Measurements from ENCODE around the gene VPS11.

Gene VPS11

DNA sequence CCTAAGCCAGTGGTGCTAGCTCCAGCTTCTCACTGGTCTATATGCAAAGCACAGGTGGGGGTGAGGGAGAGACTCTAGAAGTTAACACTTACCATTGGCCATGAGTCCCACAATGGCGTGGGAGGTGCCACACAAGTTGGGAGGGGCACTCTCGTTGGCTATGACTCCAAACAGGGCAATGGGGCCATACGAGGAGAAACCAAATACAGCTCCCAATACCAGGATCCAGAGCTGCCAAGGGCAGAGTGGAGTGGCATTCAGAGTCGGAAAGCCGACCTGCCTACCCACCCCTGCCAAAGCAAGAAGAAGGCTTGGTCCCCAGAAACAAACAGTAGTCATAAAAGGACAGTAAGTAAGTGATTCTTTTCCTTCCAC, 42.5 kb upstream of the VPS11 start:
- DNase-seq (ENCODE audit: low read depth) = no peak
- TF ChIP-seq CTCF (conservative IDR thresholded peaks at IDR 0.05; ENCODE audit: low read length) = no peak
- no peak overlapping the region for H3K4me3 ChIP-seq (ENCODE audit: low read length)

DNA sequence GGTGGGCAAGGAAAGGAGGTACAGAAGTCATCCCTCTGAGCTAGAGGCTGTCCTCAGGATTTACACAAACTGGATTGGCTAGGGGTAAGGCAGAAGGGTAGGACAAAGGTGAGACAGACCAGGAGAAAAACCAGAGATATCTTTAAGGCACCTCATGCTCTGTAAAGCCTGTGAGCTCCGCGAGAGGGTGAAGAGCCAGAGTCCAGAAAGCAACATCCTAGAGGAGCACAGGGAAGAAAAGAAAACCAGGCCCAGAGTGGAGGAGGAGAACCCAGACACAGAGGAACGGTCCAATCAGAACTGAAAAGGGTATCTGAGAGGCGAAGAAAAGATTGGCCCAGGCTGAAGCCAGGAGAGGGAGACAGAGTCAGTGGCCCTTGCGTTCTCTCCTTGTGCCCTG, 42.1 kb upstream of the VPS11 start:
- TF ChIP-seq CTCF (conservative IDR thresholded peaks at IDR 0.05; ENCODE audit: low read length) = no peak
- DNase-seq (ENCODE audit: low read depth) = no peak

DNA sequence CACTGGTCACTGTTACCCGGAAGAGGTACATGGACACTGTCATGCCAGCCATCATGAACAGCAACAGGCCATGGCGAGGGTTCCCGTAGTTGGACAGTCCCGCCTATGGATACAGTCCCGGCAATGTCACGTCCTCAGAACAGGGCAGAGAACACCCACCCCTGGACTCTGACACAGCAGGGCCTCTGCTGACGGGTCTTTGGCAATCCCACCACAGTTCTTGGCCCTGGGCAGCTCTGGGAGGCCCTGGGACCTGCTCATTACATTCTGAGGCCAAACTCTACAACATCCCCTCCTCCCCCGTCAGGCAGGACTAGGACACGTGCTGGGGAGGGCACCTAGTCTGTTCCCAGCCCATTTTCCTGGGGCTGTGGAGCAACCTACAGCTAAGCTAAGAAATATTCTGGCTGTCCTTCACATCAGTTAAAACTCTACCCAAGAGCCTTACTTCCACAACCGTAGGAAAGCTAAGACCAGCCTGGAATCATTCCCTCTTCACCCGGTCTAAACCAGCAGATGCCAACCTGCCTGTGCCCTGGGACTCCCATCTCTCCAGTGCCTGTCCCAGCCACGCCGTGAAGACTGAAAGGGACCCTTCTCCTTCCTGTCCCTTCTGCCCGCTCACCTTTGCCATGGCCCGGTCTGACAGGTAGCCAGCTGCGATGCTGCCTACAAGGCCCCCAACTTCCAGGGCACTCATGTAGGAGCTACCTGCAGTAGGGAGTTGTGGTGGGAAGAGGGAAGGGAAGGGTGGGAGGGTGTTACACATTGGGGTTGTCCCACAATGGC, 41.4 kb upstream of the VPS11 start:
- no peak overlapping the region for H3K4me3 ChIP-seq (ENCODE audit: low read length)
- no peak for DNase-seq (ENCODE audit: low read depth)

More for the DNA sequence above, 42.1 kb upstream of the VPS11 start:
- no peak overlapping the region for H3K4me3 ChIP-seq (ENCODE audit: low read length)

GRCh38 chr11:119026970-119027369, 40.6 kb upstream of the VPS11 start:
- H3K4me3 ChIP-seq (ENCODE audit: low read length) = no peak overlapping the region
- TF ChIP-seq CTCF (conservative IDR thresholded peaks at IDR 0.05; ENCODE audit: low read length) = no peak
- no peak for DNase-seq (ENCODE audit: low read depth)

More for the DNA sequence above, 41.4 kb upstream of the VPS11 start:
- TF ChIP-seq CTCF (conservative IDR thresholded peaks at IDR 0.05; ENCODE audit: low read length) = no peak

DNA sequence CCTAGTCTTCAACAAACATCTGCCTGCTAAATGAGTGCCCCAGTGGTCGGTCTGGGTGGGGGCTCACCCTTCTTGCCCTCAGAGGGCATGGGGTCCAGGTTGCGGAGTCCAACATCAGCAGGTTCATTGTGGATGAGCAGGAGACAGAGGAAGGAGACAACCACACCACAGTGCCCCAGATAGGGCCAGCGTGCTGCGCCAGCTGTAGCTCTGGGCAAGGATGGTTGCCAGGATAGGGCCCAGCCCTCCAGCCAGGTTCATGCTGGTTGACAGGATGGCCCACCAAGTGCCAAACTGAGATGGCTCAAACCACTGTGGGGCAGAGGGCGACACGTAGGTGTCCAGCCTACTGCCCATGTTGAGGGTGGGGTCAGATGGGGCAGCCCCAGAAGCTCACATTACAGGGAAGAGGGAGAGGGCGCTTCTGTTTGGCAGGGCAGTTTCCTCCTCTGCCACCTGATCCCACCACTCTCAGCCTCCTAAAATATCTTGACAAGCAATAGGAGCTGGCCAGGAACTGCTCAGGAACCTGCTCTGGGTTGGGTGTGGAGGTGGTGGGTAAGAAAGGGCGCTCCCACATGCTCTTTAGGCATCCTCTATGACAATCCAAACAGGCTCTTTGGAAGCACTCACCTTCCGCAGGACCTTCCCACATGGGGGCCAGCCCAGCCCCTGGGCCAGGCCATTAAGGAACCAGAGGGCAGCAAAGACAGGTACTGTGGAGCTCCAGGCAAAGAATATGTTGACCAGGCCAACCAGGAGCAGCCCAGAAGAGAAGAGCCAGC, 39.9 kb upstream of the VPS11 start:
- no peak for DNase-seq (ENCODE audit: low read depth)
- H3K4me3 ChIP-seq (ENCODE audit: low read length) = no peak overlapping the region
- TF ChIP-seq CTCF (conservative IDR thresholded peaks at IDR 0.05; ENCODE audit: low read length) = no peak

- H3K4me3 ChIP-seq (ENCODE audit: low read length) = no peak overlapping the region
- no peak for DNase-seq (ENCODE audit: low read depth)
- no peak for TF ChIP-seq CTCF (conservative IDR thresholded peaks at IDR 0.05; ENCODE audit: low read length)
Measured at GRCh38 chr11:119028346-119029068, 39.1 kb upstream of the VPS11 start.

Measured in AG10803 (cell line).